GM19455 (cell line): Measurements from ENCODE around the gene TEX26.
"Not testable (repeated sequence)": the region's sequence is repeated elsewhere in the genome, so short reads cannot be mapped to it uniquely, and the experiment has no call there.

ENCODE experiments used
- ATAC-seq: cut with Tn5 transposase; IDR thresholded peaks from one replicate; pipeline ENCODE4 v1.9.1; 2021; ENCODE audit not compliant: unreplicated experiment

TEX26 gene

DNA sequence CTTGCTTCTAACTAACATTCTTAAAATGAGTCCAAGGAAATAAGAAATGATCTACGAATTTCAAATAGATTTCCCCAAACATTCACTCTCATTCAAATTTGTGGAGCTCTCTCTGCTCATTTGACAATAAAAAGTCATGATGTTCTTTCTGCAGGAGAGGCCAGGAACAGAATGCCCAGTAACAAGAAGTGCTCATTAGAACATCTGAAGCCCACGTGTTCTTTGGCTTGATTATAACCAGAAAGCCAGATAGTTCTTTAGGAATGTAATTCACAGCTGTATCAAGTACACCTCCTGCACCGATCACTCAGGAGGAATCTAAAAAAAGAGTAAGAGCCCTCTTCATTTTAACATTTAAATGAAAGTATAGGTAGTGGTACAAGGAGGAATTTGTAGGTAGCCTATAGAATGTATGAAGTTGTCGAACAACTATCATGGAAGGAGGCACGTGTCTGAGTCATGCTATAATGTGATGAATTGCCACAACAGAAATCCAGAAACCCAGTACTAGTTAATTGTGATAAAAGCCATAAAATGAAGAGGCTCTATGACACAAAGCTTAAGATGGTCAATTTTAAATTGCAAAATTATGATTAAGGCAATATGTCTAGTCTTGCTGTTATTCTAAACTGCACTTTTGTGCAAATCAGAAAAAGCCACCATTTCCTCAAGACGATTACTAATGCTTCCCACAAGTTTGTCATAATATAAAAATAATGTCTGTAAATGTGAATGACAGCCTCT, 13.6 kb upstream of the TEX26 start:
- ATAC-seq = no peak

DNA sequence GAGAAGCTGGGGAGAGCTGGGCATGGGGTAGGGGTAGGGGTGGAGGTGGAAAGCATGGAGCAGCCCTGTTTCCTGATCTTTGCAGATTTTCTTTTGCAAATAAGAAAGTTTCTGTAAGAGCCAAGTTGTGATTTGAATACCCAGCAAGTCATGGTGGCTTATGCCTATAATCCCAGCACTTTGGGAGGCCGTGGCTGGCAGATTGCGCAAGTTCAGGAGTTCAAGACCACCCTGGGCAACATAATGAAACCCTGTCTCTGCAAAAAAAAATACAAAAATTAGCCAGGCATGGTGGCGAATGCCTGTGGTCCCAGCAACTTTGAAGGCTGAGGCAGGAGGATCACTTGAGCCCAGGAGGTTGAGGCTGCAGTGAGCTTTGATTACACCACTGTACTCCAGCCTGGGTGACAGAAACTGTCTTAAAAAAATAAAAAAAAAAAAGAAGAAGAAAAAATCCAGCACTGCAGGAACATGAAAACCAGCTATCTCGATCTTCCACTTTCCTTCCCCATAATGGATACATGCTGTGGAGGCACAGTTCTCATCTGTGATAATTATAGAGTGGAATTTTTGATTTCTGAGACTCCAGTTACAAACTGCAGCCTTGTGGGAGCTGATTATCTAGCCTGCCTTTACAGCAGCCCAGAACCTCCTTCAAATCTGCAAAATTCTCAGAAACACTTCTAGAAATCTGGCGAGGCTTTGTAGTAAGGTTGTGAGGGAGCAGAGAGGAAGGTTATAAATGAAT, 12.1 kb upstream of the TEX26 start:
- no peak for ATAC-seq

DNA sequence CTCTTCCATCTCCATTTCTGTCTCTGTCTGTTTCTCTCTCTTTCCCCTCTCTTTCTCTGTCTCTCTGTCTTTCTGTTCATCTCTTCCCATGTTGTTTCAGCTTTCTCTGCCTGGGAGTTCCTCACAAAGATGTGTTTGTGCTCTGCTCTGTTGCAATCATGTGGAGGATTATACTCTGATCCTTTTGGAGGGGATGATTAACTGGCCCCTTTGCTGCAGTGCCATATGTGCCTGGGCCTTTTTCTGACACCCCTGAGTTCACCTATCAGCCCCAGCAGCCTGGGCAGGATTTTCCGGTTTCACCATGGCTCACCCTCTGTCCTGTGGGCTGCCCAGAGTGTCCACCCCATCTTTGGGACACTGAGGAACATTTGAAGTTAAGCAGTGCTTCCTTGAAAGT, 9.0 kb upstream of the TEX26 start:
- no peak for ATAC-seq

DNA sequence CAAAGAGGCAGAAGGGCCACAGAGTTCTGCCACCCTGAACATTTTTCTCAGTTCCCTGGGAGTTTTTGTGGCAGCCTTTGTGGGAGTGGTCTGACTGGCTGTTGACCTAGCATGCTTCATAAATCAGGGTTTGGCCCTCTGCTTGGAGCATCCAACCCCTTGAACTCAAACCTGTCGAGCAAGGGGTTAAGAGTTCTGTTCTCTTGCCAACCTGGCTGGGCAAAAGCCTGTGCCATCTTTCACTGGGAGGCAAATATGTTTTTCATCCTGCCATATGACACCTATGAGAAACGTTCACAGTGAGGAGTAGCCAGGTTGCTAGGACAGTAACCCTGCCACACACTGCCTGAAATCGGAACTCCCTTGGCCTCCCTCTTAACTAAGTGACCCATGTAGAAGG, 7.7 kb upstream of the TEX26 start:
- no peak for ATAC-seq

DNA sequence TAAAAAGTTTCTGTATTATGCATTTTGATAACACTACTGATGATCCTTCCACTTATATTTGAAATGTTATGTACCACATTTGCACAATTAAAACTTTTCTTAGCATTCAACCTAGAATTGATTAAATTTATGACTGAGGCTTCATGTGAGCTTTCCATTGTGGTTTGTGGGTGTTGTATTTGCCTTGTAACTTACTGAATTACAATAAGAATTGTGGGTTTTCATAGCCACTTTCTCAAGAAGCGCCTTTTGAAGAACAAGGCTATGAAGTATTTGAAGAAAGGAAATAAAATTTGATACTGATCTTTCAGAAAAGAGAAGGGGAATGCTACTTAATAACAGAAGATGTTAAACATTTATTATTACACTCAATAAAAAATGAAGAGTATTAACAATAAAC, 7.0 kb upstream of the TEX26 start:
- no peak for ATAC-seq

DNA sequence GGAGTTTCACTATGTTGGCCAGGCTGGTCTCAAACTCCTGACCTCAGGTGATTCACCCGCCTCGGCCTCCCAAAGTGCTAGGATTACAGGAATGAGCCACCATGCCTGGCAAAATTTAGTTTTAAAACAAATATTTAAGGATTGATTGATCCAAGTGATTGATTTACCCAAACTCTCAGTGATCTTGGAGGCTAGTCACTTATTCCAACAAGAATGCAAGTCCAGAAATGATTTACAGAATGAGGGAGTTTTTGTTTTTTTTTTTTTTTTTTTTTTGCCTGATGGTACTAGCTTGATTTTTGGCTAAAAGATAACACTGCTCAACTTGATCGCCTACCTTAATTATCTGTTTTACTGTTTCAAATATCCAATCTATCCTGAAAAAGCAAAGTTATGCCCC, 5.7 kb upstream of the TEX26 start:
- no peak for ATAC-seq

DNA sequence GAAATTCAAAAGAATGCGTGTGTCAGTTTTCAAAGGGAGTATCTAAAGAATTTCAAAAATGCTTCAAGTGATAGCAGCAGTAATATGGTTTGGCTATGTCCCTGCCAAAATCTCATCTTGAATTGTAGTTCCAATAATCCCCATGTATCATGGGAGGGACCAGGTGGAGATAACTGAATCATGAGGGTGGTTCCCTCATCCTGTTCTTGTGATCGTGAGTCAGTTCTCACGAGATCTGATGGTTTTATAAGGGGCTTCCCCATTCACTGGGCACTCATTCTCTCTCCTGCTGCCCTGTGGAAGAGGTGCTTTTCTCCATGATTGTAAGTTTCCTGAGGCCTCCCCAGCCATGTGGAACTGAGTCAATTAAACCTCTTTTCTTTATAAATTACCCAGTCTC, 5.3 kb upstream of the TEX26 start:
- not testable (repeated sequence) for ATAC-seq

DNA sequence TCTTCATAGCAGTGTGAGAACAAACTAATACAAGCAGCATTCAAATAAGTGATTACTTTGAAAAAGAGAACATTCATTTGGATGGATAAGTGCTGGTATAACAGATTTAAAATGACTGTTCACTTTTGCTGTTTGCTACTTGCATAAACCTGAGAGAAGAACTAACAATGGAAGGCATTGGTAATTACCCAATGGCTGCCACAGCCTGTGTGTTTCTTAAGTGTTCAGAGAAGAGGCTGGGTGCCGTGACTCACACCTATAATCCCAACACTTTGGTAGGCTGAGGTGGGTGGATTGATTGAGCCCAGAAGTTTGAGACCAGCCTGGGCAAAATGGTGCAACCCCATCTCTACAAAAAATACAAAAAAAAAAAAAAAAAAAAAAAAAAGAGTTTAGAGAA, 4.9 kb upstream of the TEX26 start:
- ATAC-seq = no peak

DNA sequence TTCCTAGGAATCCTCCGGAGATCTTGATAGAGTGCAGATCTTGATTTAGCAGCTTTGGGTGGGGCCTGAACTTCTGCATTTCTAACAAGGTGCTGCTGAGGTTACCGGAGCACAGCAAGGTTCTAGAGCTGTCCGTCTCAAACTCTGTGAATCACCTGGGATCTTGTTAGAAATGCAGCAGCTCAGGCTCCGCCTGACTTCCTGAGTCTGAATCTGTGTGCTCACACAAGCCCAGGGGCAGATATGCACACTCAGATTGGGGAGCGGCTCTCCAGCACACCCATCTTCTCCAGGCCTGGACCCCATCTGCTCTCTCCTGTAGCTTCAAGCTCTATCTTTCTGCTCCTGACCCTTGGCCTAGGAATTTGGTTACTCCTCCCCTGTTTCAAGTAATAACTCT, 3.5 kb upstream of the TEX26 start:
- ATAC-seq = no peak

DNA sequence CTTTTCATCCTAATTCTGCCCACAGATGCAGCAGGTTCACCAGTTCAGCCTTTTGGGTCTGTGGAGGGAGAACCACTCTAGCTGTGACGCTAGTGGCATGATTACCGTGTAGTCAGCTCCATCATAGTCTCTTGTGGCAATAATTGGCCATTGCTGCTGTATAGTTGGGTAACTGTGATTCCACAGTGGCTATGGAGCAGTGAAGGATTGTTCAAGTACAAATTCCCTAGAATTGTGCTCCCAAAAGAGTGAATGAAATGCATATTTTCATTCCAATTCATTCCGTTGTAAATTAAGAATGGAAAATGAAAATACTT, 856 bp downstream of the TEX26 start:
- no peak for ATAC-seq

DNA sequence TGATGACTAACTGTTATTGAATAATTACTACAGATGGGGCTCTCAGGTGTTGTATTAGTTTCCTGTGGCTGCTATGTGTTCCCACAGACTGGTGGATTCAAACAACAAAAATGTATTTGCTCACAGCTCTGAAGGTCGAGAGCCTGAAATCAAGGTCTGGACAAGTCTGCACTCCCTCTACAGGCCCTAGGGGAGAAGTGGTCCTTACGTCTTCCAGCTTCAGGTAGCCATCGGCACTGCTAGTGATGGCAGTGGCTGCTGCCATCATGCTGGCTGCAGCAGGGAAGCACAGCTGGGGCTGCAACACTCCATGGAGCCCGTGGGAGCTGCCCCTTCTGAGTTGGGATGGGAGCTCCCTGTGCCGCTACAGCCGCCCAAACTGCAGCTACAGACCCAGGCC, 1.9 kb downstream of the TEX26 start:
- ATAC-seq = no peak

DNA sequence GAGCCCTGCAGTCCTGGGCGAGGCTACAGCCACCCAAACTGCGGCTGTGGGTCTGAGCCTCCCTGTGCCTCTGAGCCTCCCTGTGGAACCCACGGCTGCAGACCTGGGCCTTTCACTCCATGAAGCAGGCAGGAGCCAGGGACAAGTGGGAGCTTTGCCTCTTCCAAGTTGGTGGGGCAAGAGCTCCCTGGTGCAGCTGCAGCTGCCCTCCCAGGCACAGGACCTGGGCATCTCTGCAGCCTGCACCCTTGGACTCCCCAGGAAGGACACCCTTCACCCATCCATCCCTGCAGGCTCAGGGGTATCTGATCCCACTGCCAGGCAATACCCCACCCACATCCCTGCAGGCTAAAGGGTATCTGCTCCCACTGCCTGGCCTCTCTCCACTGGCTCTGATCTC, 2.3 kb downstream of the TEX26 start:
- ATAC-seq = no peak

DNA sequence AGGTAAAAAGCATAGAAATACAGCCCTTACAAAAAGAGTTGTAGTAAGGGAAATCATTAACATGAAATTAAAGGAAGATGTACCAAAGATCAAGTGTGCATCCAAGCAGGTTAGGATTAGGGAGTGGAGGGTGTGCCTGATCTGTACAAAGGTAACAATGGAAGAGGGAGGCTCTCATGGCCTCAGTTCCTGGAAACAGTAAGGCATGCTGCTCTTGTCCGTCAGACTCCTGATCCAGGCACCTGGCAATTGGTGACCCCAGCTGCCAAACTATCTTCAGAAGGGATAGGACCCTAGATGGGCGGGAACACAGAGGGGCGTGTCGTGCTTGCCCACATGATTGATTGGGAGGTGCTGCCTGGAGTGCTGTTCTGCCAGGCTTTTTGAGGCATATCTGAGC, 4.5 kb downstream of the TEX26 start:
- ATAC-seq = no peak

DNA sequence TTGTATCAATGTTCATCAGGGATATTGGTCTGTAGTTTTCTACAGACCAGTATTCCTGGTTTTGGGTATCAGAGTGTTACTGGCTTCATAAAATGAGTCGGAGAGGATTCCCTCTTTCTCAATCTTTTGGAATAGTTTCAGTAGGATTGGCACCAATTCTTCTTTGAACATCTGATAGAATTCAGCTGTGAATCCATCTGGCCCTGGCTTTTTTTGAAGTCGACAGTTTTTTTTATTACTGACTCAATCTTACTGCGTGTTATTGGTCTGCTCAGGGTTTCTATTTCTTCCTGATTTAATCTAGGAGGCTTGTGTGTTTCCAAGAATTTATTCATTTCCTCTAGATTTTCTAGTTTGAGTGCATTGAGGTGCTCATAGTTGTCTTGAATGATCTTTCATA, 11.4 kb downstream of the TEX26 start:
- no peak for ATAC-seq

DNA sequence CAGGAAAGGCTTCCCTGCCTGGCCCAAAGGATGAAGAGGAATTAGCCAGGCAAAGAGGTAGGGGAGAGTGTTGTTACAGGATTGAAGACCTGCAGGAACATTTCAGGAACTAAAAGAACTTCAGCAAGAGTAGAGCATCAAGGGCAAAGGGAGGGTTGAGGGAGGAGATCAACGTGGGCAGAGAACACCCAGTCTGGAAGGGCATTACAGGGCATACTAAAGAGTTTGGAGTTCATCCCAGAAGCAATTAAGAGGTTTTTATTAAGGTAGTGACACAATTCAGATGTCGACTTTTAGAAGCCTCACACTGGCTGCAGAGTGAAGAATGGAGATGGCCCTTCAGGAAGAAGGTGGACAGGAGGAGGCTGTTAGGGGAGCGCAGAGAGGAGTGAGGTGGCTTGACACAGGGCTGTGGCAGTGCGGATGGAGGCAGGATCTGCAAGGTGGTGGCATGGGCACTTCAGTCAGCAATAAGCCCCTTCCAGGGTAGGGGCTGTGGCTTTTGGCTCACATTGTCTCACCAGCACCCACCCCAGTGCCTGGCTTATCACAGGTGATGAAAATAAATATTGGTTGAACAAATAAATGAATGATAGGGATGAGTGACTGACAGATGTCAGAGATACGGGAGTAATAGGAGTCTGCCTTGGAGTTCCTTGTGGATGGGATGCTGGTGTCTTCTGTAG, 24.9 kb downstream of the TEX26 start:
- no peak for ATAC-seq

DNA sequence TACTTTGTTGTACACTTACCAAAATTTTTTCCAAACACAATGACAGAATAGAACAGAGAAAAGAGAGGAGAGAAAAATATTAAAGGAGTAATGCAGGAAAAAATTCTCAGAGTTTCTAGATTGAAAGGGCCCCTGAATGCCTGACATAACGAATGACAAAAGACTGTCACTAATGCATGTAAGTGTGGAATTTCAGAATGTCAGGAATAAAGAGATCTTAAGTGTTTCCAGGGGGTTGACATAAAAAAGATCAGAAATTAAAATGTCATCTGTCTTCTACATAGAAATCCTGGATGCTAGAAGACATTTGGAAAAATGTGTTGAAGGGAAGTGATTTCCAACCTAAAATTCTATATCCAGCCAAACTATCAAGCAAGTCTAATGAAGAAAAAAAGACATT, 27.2 kb downstream of the TEX26 start:
- ATAC-seq = no peak

DNA sequence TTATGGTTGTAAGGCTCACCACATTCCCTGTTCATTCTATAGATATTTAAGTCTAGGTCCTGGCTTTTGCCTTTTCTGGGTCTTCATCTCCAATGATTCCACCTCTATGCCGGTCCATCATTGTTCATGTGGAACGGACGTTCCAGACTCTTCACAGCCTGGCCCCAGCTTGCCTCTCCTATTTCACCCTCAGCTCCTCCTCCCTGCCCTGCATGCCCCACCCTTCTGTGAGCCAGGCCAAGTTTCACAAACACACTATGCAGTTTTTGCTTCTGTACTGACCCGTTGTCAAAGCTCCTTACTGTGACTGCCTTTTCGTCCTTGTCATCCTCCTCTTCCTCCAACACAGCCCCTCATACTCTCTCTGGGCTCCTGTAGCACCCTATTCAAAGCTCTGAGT, 31.3 kb downstream of the TEX26 start:
- no peak for ATAC-seq

DNA sequence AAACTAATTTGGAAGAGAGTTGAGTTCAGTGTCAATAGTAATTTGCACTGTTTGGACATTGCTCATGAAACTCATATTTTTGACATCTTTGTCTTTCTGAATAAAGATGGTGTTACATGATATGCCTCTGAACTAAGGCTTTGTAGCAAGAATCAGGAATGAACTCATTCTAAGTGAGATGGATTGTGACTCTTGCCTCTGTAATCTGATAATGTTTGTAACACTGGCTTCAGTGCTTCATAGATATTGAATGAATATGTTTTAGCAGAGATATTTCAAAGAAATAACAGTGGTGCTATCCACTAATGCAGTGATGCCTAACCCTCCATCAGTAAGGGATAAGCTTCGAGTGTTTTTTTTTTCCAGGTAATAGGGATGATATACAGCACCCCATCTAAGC, 32.9 kb downstream of the TEX26 start:
- no peak for ATAC-seq

DNA sequence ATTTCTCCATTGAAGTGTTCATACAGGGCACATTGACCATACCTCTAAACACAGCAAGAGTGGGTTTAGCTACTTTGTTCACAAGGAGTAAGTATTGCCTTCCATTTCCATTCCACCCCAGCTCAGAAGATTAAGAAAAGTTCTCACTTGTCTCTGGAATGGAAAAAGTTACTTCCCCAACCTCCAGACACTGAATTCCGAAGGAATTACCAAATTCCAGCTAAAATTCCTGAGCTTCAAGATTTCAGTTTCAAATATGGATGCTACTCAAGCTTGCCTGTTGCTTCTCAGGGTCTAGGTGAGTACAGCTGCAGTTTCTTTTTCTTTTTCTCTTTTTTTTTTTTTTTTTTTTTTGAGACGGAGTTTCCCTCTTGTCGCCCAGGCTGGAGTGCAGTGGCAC, 33.6 kb downstream of the TEX26 start:
- ATAC-seq = no peak

DNA sequence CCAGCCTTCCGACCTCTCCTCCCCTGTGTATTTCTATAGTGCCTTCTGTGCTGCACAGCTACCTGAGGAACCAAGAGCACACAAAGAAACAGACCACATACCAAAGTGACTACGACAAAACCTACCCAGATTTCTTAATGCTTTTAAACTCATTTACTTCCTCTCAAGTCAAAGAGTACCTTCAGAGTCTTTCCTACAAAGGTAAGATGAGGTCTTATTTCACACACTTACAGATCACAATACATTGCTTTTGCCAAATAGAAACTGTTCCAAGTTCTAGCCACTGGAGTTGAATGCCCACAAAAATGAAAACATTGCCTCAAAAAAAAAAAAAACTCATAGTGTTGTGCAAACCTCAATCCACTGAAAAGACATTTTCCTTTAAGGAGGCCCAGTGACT, 36.4 kb downstream of the TEX26 start:
- no peak for ATAC-seq

DNA sequence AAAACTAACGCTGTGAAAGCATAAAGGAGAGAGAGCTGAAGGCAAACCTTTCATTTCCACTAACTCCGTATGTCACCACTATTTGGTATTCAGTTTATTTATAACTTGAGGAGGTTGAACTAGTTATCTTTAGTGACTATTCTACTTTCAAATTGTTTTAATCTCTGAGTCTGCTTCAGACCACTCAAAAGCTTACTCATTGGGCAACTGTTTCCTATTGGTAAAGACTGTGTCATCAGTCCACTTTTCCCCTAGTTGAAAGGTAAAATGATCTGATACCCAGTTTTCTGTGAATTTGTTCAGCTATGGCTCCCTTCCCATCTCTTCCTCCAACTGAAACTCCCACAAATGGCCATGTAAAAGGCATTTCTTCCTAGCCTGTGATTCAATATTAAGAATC, 39.1 kb downstream of the TEX26 start:
- ATAC-seq = no peak

DNA sequence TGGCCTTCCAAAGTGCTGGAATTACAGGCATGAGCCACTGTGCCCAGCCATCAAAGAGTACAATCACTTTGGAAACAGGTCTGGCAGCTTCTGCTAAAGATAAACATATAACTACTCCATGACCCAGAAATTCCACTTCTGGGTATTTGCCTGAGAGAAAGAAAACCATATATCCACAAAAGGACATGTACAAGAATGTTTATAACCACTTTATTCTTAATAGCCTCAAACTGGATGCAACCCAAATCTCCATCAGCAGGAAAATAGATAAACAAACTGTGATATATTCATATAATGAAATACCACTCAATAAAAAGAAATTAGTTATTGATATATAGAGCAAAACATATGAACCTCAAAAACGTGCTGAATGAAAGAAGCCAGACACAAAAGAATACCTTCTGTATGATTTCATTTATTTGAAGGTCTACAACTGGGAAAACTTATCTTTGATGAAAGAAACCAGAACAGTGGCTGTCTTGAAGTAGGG, 40.5 kb downstream of the TEX26 start:
- ATAC-seq = no peak
